ENCODE data around the gene PDLIM4.

GRCh38 chr5:132219289-132219970 lies 38.1 kb upstream of the PDLIM4 start:
- TF ChIP-seq, protein P1, sequence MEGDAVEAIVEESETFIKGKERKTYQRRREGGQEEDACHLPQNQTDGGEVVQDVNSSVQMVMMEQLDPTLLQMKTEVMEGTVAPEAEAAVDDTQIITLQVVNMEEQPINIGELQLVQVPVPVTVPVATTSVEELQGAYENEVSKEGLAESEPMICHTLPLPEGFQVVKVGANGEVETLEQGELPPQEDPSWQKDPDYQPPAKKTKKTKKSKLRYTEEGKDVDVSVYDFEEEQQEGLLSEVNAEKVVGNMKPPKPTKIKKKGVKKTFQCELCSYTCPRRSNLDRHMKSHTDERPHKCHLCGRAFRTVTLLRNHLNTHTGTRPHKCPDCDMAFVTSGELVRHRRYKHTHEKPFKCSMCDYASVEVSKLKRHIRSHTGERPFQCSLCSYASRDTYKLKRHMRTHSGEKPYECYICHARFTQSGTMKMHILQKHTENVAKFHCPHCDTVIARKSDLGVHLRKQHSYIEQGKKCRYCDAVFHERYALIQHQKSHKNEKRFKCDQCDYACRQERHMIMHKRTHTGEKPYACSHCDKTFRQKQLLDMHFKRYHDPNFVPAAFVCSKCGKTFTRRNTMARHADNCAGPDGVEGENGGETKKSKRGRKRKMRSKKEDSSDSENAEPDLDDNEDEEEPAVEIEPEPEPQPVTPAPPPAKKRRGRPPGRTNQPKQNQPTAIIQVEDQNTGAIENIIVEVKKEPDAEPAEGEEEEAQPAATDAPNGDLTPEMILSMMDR (IDR thresholded peaks at IDR 0.05): no peak
- no peak for TF ChIP-seq POLR2A (IDR thresholded peaks at IDR 0.05)
